Neural crest cell (in vitro differentiated cells): Measurements from ENCODE around the gene LRRC40. TPM values are rescaled to one million over a fixed set of nuclear protein-coding genes. Genes with fewer than 3 reads are reported as not detected.

Experiments used
- DNase-seq: peaks from one replicate; pipeline ENCODE4 v3.0.0; 2021; ENCODE audit warnings: low read depth, mixed read lengths, low spot score
- H3K27ac Mint-ChIP-seq: one replicate; pipeline ENCODE4 v1.8.0; 2021; ENCODE audit warnings: mild to moderate bottlenecking, mixed read lengths; ENCODE audit not compliant: unreplicated experiment
- H3K27me3 Mint-ChIP-seq: 2 replicates; pipeline ENCODE4 v1.8.0; 2021; ENCODE audit warnings: low read depth, mild to moderate bottlenecking, mixed read lengths
- H3K36me3 Mint-ChIP-seq: 2 replicates; pipeline ENCODE4 v1.8.0; 2021; ENCODE audit warnings: low read depth, mild to moderate bottlenecking, mixed read lengths
- H3K4me1 Mint-ChIP-seq: 2 replicates; pipeline ENCODE4 v1.8.0; 2021; ENCODE audit warnings: mixed read lengths
- H3K4me3 Mint-ChIP-seq: one replicate; pipeline ENCODE4 v1.8.0; 2021; ENCODE audit warnings: mild to moderate bottlenecking, mixed read lengths
- H3K9me3 Mint-ChIP-seq: 2 replicates; pipeline ENCODE4 v1.8.0; 2021; ENCODE audit warnings: mixed read lengths
- total RNA-seq: library from RNA; stranded (reverse); gene quantifications from 2 replicates; pipeline ENCODE4 v1.2.1, GENCODE V29; 2021
- TF ChIP-seq, protein P1 (sequence below): fragments of 200-600 bp; sonication (generic); conservative IDR thresholded peaks from 2 replicates; pipeline ENCODE4 v1.5.0; 2021; ENCODE audit warnings: antibody characterized with exemption, mild to moderate bottlenecking

LRRC40 gene
- total RNA-seq, 1 donor from 2014 or later = 27.7 TPM

DNA sequence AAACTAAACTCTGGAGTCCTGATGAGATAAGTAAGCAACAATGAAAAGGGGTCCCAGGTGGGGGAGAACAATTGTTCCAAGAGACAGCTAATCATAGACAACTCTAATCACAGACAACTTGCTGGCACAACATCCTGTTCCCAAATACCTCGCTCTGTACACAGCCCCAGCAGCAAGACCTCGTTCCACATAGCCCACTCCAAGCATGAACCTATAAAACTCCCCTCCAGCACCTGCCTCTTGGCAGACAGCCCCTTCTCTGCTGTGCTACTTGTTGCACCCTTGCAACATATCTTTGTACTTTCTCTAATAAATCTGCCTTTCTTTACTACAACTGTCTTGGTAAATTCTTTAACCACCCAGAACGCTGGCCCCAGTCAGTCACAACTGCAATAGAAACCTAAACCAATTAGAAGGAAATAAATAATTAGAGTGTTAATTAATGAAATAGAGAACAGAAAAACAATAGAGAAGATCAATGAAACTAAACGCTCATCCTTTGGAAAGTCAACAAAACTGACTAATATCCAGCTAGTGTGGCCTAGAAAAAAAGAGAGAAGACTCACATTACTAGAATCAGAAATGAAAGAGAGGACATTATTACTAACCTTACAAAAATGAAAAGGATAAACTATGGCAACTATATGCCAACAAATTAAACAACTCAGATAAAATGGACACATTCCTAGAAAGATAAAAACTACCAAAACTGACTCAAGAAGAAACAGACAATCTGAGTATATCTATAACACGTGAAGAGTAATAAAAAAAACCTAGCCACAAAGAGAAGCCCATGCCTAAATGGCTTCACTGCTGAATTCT lies 36.1 kb downstream of the LRRC40 start:
- Mint-ChIP-seq H3K27me3 (no peaks in the 10 kb centered on the region), H3K4me3 (no peak overlapping the region), H3K4me1 (no peaks in the 10 kb centered on the region), H3K27ac (no peak overlapping the region), H3K9me3 (no peaks in the 10 kb centered on the region), H3K36me3 (peaks cover 11% of the 10 kb centered on the region)
- TF ChIP-seq, protein P1, sequence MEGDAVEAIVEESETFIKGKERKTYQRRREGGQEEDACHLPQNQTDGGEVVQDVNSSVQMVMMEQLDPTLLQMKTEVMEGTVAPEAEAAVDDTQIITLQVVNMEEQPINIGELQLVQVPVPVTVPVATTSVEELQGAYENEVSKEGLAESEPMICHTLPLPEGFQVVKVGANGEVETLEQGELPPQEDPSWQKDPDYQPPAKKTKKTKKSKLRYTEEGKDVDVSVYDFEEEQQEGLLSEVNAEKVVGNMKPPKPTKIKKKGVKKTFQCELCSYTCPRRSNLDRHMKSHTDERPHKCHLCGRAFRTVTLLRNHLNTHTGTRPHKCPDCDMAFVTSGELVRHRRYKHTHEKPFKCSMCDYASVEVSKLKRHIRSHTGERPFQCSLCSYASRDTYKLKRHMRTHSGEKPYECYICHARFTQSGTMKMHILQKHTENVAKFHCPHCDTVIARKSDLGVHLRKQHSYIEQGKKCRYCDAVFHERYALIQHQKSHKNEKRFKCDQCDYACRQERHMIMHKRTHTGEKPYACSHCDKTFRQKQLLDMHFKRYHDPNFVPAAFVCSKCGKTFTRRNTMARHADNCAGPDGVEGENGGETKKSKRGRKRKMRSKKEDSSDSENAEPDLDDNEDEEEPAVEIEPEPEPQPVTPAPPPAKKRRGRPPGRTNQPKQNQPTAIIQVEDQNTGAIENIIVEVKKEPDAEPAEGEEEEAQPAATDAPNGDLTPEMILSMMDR = no peak
- no peak for DNase-seq

DNA sequence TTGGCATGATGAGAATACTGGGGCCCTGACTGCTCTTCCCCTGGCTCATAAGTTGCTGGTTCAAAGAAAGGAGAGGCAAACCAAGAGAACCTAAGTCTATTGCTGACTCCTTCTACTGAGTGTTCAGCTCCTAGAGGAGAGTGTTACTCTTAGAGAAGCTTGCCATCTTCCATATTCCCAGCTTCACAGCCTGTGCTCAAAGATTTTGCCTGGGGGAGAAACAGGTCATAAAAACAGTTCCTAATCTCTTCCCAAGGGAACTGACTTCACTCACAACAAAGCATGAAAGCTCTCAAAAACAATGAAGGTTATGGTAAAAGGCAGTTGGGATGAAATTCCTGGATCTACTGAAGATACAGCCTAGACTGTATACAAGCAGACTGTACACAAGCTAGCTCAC lies 37.1 kb downstream of the LRRC40 start:
- no peaks in the 10 kb centered on the region for H3K4me1 Mint-ChIP-seq
- H3K27me3 Mint-ChIP-seq = no peaks in the 10 kb centered on the region
- no peak overlapping the region for H3K4me3 Mint-ChIP-seq
- no peak for DNase-seq
- H3K27ac Mint-ChIP-seq = no peak overlapping the region
- H3K9me3 Mint-ChIP-seq = no peaks in the 10 kb centered on the region
- TF ChIP-seq, protein P1 = no peak
- H3K36me3 Mint-ChIP-seq = peaks cover 14% of the 10 kb centered on the region

DNA sequence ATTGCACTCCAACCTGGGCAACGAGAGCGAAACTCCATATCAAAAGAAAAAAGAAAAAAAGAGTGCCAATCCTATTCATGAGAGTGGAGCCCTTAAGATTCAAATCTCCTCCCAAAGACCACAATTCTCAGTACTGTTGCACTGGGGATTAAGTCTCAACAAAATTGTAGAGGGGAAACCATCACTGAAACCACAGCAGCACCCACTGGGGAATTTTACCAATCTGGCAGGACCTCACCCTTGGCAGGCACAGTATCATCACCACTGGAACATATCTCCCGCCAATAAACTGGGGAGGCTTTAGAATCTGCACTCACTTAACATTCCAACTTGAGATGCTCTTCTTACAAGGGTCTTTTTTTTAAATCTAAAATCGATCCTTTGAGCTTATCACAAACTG lies 41.0 kb downstream of the LRRC40 start:
- no peaks in the 10 kb centered on the region for H3K9me3 Mint-ChIP-seq

DNA sequence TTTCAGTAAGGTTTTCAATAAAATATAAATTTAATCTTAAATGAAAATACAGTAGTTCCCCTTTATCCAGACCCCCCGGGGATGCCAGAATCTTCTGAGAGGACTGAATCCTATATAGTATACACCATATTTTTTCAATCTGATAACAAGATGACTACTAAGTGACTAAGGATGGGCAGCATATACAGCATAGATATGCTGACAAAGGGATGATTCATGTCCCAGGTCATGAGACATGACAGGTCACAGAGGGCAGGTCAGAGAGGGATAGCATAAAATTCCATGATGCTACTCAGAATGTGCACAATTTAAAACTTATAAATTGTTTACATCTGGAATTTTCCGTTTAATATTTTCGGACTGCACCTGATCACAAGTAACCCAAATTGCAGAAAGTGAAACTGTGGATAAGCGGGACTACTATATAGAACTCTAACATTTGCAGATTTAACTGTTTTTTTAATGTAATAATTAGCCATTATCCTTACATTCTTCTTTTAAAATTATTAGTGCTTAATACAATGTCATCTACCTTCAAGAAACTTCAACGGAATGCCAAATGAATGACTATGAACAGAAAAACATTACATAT lies 48.8 kb downstream of the LRRC40 start:
- no peak overlapping the region for H3K27ac Mint-ChIP-seq
- DNase-seq = no peak
- peaks cover 6% of the 10 kb centered on the region for H3K4me1 Mint-ChIP-seq
- H3K4me3 Mint-ChIP-seq = no peak overlapping the region
- peaks cover 11% of the 10 kb centered on the region for H3K36me3 Mint-ChIP-seq
- TF ChIP-seq, protein P1 = no peak
- H3K27me3 Mint-ChIP-seq = no peaks in the 10 kb centered on the region
- H3K9me3 Mint-ChIP-seq = no peaks in the 10 kb centered on the region

More for the DNA sequence above, 41.0 kb downstream of the LRRC40 start:
- no peaks in the 10 kb centered on the region for H3K4me1 Mint-ChIP-seq
- H3K27me3 Mint-ChIP-seq = no peaks in the 10 kb centered on the region
- no peak overlapping the region for H3K4me3 Mint-ChIP-seq
- DNase-seq = no peak
- no peak overlapping the region for H3K27ac Mint-ChIP-seq
- TF ChIP-seq, protein P1 = no peak
- H3K36me3 Mint-ChIP-seq = peaks cover 21% of the 10 kb centered on the region

DNA sequence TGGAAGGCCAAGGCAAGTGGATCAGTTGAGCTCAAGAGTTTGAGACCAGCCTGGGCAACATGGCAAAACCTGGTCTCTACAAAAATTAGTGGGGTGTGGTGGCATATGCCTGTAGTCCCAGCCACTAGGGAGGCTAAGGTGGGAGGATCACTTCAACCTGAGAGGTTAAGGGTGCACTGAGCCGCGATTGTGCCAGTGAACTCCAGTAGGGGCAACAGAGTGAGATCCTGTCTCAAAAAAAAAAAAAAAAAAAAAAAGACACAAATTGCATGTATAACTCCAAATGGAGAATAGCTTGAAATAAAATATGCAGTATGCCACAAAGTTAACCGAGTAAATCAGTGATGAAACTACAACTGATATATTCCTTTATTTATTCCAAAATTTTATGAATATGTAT lies 51.6 kb downstream of the LRRC40 start:
- H3K27me3 Mint-ChIP-seq = no peaks in the 10 kb centered on the region
- no peaks in the 10 kb centered on the region for H3K9me3 Mint-ChIP-seq
- H3K4me3 Mint-ChIP-seq = no peak overlapping the region
- DNase-seq = no peak
- TF ChIP-seq, protein P1 = peak; percentile 11
- H3K4me1 Mint-ChIP-seq = peaks cover 6% of the 10 kb centered on the region
- peaks cover 4% of the 10 kb centered on the region for H3K36me3 Mint-ChIP-seq
- H3K27ac Mint-ChIP-seq = no peak overlapping the region
